HepG2 (cell line): ENCODE measurements around the gene SLC2A11.

Experiments used
- ATF7 ChIP-seq, 2 experiments: fragments of 450-650 bp in 1 of 2; sonication (generic) in 1 of 2; formaldehyde crosslinking in 1 of 2; IDR thresholded peaks; 2 replicates each; pipeline versions ENCODE4 v1.4.0 to v1.6.1; 2016 to 2020; ENCODE audit warnings: antibody characterized with exemption in 1 of 2, mild to moderate bottlenecking in 1 of 2, missing genetic modification reagents in 1 of 2
- CTCF ChIP-seq: sonication (generic); formaldehyde crosslinking; IDR thresholded peaks from 2 replicates; pipeline ENCODE4 v1.5.0; 2020; ENCODE audit warnings: mild to moderate bottlenecking, missing genetic modification reagents, moderate library complexity
- HCFC1 ChIP-seq: fragments of 150-350 bp; IDR thresholded peaks from 2 replicates; pipeline ENCODE4 v1.6.1; 2014; ENCODE audit warnings: low read depth, low read length
- IKZF1 ChIP-seq: fragments of 450-650 bp; IDR thresholded peaks from 2 replicates; pipeline ENCODE4 v1.7.1; 2016
- MAX ChIP-seq: IDR thresholded peaks from 2 replicates; pipeline ENCODE4 v1.6.1; 2012; ENCODE audit warnings: inconsistent platforms
- MBD4 ChIP-seq: IDR thresholded peaks from 2 replicates; pipeline ENCODE4 v1.6.1; 2012; ENCODE audit warnings: low read length, inconsistent platforms, borderline replicate concordance
- MXI1 ChIP-seq: IDR thresholded peaks from 3 replicates; pipeline ENCODE4 v1.6.1; 2012; ENCODE audit warnings: low read depth, low read length, inconsistent platforms, borderline replicate concordance
- ZBTB33 ChIP-seq: sonication (generic); formaldehyde crosslinking; IDR thresholded peaks from 2 replicates; pipeline ENCODE4 v1.4.0; 2020; ENCODE audit warnings: missing genetic modification reagents
- ZNF263 ChIP-seq: sonication (generic); formaldehyde crosslinking; IDR thresholded peaks from 2 replicates; pipeline ENCODE4 v1.4.0; 2020; ENCODE audit warnings: missing genetic modification reagents
- ZNF468 ChIP-seq: sonication (generic); formaldehyde crosslinking; IDR thresholded peaks from 2 replicates; pipeline ENCODE4 v1.8.0; 2022; ENCODE audit warnings: mild to moderate bottlenecking, moderate library complexity, missing genetic modification reagents
- ZNF510 ChIP-seq: sonication (generic); formaldehyde crosslinking; IDR thresholded peaks from 2 replicates; pipeline ENCODE4 v1.4.0; 2020; ENCODE audit warnings: low read depth, mild to moderate bottlenecking, missing genetic modification reagents
- ZNF687 ChIP-seq: sonication (generic); formaldehyde crosslinking; IDR thresholded peaks from 2 replicates; pipeline ENCODE4 v1.5.1; 2020; ENCODE audit warnings: mild to moderate bottlenecking, missing genetic modification reagents, moderate library complexity

GRCh38 chr22:23838681-23839468 is 18.8 kb upstream of the SLC2A11 start, which contains the start of gene DERL3:
- TF ChIP-seq MXI1 = no peak
- TF ChIP-seq CTCF (CRISPR knock-in tag) = no peak
- TF ChIP-seq ZBTB33 (CRISPR knock-in tag) = peak; percentile 21; the same call in 1 of the 2 replicates
- no peak for TF ChIP-seq HCFC1
- TF ChIP-seq ZNF263 (CRISPR knock-in tag) = no peak
- no peak for TF ChIP-seq ATF7 (IDR thresholded peaks at IDR 0.05)
- no peak for TF ChIP-seq ATF7 (CRISPR knock-in tag; IDR thresholded peaks at IDR 0.05)
- no peak for TF ChIP-seq MBD4
- TF ChIP-seq MAX = no peak
- TF ChIP-seq ZNF468 (CRISPR knock-in tag) = no peak
- TF ChIP-seq IKZF1 = no peak
- TF ChIP-seq ZNF687 (CRISPR knock-in tag) = no peak
- no peak for TF ChIP-seq ZNF510 (CRISPR knock-in tag)
